NCI-H1417 (cell line): Measurements from ENCODE around the gene HUNK.

Experiments
- DNase-seq, 3 experiments: peaks; one replicate each; lab custom pipeline; 2025; lab: John Stamatoyannopoulos, UW

HUNK gene

GRCh38 chr21:31959881-31960280, 87.1 kb downstream of the HUNK start:
- no peak for DNase-seq

- DNase-seq: no peak
Observed at GRCh38 chr21:31961027-31961426, 88.2 kb downstream of the HUNK start.

- DNase-seq: no peak
Observed at GRCh38 chr21:31961704-31962103, 88.9 kb downstream of the HUNK start.

- no peak for DNase-seq
Observed at GRCh38 chr21:31964692-31965091, 91.9 kb downstream of the HUNK start.

GRCh38 chr21:31967334-31967733, 94.5 kb downstream of the HUNK start:
- peak in 1 of 3 experiments; percentile 10 for DNase-seq

DNA sequence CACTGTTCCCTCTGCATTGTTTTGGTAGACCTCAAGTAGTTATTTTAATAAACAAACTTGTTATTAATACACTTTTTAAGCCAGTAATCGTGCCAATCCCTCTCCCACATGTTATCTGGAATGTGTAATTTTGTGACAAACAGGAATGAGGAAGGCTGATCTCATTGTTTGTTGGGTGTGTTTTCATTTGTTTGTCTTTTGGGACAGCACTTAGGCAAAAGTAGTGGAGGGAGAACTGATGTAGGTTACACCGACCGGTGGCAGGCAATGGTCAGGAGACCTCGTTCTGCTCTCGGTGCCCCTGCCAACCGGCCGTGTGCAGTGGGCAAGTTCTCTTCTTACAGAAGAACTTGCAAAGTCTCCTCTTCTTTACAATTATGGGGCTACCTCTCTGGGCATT, 99.8 kb downstream of the HUNK start:
- DNase-seq: no peak

DNA sequence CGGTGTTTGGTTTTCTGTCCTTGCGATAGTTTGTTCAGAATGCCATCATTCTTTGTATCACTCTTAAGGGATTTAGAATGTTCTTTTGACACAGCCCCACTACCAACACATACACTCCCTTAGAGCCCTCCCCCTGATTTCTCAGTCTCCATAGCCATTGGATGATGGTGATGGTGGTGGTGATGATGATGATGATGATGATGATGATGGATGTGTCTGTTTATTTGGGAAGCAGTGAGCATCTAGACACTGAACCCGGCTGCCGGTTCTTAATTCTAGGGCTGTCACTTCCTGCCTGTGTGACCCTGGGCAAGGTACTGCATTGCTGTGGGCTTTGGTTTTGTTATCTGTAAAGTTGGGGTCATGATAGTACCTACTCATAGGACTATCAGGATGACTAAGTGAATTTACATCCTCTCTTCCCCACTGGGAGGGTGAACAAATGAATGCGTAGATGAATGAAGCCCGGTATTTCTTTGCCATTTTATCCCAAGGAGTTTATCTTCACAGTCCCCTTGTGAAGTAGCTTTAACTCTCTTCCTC, 100.7 kb downstream of the HUNK start:
- DNase-seq: no peak

- no peak for DNase-seq
Observed at GRCh38 chr21:31974454-31974985, 101.7 kb downstream of the HUNK start.

DNA sequence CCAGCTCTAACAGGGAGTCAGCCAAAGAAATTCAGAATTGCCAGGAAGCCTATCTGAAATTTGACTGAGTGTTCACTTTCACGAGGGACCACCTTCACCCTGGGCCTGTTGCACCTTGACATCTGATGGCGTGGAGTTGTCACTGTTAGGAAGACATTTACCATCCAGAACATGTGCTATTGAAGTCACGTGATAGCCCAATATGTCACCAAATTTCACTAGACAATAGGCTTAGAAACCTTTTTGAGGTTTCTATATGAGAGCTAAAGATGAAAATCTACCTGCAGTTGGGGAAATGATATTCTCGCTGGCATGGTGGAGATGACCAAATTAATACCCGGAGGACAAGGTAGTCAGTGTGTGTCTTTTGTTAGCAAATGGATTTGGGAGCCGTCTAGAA, 102.7 kb downstream of the HUNK start:
- no peak for DNase-seq

DNA sequence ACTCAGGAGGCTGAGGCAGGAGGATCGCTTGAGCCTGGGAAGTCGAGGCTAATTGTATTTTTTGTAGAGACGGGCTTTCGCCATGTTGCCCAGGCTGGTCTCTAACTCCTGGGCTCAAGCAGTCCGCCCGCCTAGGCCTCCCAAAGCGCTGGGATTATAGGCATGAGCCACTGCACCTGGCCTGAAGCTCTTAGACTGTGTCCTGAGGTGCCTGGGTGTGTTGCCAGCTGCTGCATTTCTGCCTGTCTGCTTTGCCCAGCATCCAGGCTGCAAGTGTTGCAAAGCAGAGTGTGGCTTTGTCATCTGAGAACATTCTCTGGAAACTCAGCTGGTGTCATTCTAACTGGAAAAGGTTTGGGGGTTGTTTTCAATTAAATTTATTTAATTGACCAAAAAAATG, 105.0 kb downstream of the HUNK start:
- no peak for DNase-seq

GRCh38 chr21:31983120-31983519, 110.3 kb downstream of the HUNK start:
- DNase-seq: no peak

DNA sequence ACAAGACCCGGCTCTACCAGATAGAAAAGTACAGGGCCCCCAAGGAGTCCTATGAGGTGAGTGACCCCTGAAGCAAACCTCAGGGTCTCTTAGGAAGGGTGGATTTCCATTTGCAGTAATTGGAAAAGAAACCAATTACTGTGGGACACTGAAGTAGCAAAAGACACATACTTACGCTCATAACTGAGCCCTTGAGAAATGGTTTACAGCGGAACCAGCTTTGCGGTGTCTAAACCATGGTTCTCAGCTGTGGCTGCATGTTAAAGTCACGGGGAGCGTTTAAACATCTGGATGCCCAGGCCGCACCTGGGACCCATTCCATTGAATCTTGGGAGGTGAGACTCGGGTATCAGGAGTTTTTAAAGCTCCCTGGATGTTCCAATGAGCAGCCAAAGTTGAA, 110.7 kb downstream of the HUNK start:
- DNase-seq: no peak

DNA sequence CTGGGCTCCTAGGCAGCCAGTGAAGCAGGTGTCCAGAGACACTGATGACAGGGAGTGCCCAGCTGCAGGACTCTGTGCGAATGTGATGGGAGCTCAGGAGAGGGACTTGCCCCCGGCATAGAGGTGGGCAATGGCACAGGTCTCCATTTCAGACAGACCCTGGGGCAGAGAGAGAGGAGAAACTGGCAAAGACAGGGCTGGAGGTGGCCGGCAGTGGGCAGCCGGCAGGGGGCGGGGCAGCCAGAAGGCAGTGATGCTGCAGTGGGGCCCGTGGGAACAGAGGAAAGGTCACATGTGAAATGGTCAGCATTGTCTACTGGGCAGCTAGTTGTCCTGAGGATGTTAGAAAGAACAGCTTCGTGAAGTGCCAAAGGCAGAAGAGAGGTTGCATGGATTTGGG, 112.6 kb downstream of the HUNK start:
- no peak for DNase-seq

GRCh38 chr21:31986035-31986856, 113.4 kb downstream of the HUNK start:
- DNase-seq: no peak

DNA sequence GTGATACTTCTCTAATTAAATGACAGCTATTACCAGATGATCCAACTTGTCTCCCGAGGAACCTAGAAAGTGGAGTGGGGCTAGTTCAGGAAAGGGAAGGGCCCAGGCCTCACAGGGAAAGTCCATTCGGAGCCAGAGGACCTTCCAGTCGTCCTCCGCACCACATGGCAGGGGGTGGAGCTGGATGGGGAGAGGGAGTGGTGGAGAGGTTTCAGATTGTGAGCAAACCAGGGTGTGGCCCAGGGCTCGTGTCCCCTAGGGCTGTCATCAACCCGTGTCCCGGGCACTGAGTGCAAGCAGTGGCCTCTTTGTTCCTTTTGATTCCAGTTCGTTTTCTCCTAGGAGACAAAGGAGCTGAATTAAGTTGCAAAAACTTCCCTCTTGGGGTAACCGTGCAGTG, 114.9 kb downstream of the HUNK start:
- DNase-seq: no peak

GRCh38 chr21:31988492-31989290, 115.9 kb downstream of the HUNK start:
- DNase-seq: no peak

GRCh38 chr21:31991356-31992331, 118.8 kb downstream of the HUNK start:
- DNase-seq: no peak

GRCh38 chr21:31992391-31992790, 119.6 kb downstream of the HUNK start:
- DNase-seq: no peak

- DNase-seq: no peak
Observed at GRCh38 chr21:31993826-31994825, 121.3 kb downstream of the HUNK start.

DNA sequence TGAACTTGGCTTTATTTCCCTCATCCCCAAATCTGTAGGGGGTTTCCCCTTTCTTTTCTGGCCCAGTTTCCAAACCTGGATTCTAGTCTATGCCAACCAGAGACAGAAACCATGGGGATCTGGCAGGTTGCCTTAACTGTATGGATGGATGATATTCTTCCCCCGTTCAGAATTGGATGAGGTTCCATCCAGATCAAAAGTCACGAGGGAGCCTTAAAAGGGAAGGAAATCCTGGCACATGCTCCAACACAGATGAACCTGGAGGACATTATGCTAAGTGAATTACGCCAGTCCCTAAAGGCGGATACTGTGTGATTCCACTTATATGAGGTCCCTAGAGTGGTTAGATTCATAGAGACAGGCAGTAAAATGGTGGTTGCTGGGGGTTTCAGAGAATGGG, 124.4 kb downstream of the HUNK start:
- no peak for DNase-seq
